Breast epithelium (tissue), 3 donors: ENCODE results near the gene SPNS3.

ENCODE experiments used
- POLR2A ChIP-seq: fragments of 450-650 bp; IDR thresholded peaks from one replicate; pipeline ENCODE4 v1.6.1; 2016; ENCODE audit warnings: antibody characterized with exemption, mild to moderate bottlenecking, moderate library complexity
- POLR2AphosphoS5 ChIP-seq, 3 donors: sonication (generic); formaldehyde crosslinking; IDR thresholded peaks; one replicate each; pipeline ENCODE4 v1.6.1; 2017; ENCODE audit warnings: antibody characterized with exemption in 3 of 3
- TF ChIP-seq, protein P1 (sequence below), 3 donors: fragments of 450-650 bp; IDR thresholded peaks; one replicate each; pipeline ENCODE4 v1.5.1; 2016 to 2017; ENCODE audit warnings: antibody characterized with exemption in 3 of 3, mild to moderate bottlenecking in 3 of 3, moderate library complexity in 3 of 3

- TF ChIP-seq, protein P1, sequence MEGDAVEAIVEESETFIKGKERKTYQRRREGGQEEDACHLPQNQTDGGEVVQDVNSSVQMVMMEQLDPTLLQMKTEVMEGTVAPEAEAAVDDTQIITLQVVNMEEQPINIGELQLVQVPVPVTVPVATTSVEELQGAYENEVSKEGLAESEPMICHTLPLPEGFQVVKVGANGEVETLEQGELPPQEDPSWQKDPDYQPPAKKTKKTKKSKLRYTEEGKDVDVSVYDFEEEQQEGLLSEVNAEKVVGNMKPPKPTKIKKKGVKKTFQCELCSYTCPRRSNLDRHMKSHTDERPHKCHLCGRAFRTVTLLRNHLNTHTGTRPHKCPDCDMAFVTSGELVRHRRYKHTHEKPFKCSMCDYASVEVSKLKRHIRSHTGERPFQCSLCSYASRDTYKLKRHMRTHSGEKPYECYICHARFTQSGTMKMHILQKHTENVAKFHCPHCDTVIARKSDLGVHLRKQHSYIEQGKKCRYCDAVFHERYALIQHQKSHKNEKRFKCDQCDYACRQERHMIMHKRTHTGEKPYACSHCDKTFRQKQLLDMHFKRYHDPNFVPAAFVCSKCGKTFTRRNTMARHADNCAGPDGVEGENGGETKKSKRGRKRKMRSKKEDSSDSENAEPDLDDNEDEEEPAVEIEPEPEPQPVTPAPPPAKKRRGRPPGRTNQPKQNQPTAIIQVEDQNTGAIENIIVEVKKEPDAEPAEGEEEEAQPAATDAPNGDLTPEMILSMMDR (IDR thresholded peaks at IDR 0.05): no peak
- TF ChIP-seq POLR2AphosphoS5 (IDR thresholded peaks at IDR 0.05) (no peak), POLR2A (no peak)
These were observed 85.2 kb downstream of the SPNS3 start for GRCh38 chr17:4518901-4519300.
